ENCODE data around the gene CCPG1.
"Not testable (repeated sequence)": the region's sequence is repeated elsewhere in the genome, so short reads cannot be mapped to it uniquely, and the experiment has no call there.

Gene CCPG1

GRCh38 chr15:55417678-55418077 lies 9.5 kb upstream of the CCPG1 start:
- not testable (repeated sequence) for H3K9me3 ChIP-seq (ENCODE audit: control insufficient read depth, low read length); H3K4me1 ChIP-seq (ENCODE audit: control insufficient read depth, insufficient read depth, low read length); H3K4me3 ChIP-seq (ENCODE audit: insufficient read depth, low read depth, low read length); H3K27me3 ChIP-seq (ENCODE audit: control insufficient read depth, insufficient read depth, low read length, poor library complexity, severe bottlenecking); H3K36me3 ChIP-seq (ENCODE audit: control insufficient read depth, insufficient read depth, low read length); H3K27ac ChIP-seq (ENCODE audit: insufficient read depth, low read depth, low read length, poor library complexity, severe bottlenecking)
- WGBS, 2 experiments = 69 to 77% methylated on average over 8 of the region's 8 CpGs

GRCh38 chr15:55408976-55409375 lies 817 bp upstream of the CCPG1 start:
- H3K27me3 ChIP-seq (ENCODE audit: control insufficient read depth, insufficient read depth, low read length, poor library complexity, severe bottlenecking); H3K4me1 ChIP-seq (ENCODE audit: control insufficient read depth, insufficient read depth, low read length); H3K36me3 ChIP-seq (ENCODE audit: control insufficient read depth, insufficient read depth, low read length); H3K9me3 ChIP-seq (ENCODE audit: control insufficient read depth, low read length): not testable (repeated sequence)
- H3K27ac ChIP-seq (ENCODE audit: insufficient read depth, low read depth, low read length, poor library complexity, severe bottlenecking) = peak overlapping the region; percentile 90
- peak overlapping the region; percentile 84 for H3K4me3 ChIP-seq (ENCODE audit: insufficient read depth, low read depth, low read length)
- WGBS, 2 experiments = 81 to 90% methylated on average over 14 of the region's 14 CpGs

GRCh38 chr15:55407498-55408011 lies 604 bp downstream of the CCPG1 start:
- Histone ChIP-seq H3K4me1 (ENCODE audit: control insufficient read depth, insufficient read depth, low read length) (peaks cover 4% of the 10 kb centered on the region), H3K27ac (ENCODE audit: insufficient read depth, low read depth, low read length, poor library complexity, severe bottlenecking) (peak overlapping the region; percentile 91), H3K9me3 (ENCODE audit: control insufficient read depth, low read length) (no peaks in the 10 kb centered on the region), H3K36me3 (ENCODE audit: control insufficient read depth, insufficient read depth, low read length) (no peaks in the 10 kb centered on the region), H3K27me3 (ENCODE audit: control insufficient read depth, insufficient read depth, low read length, poor library complexity, severe bottlenecking) (no peaks in the 10 kb centered on the region), H3K4me3 (ENCODE audit: insufficient read depth, low read depth, low read length) (peak overlapping the region; percentile 84)
- 12 to 15% methylated on average over 20 of the region's 20 CpGs for WGBS, 2 experiments

- Histone ChIP-seq H3K36me3 (ENCODE audit: control insufficient read depth, insufficient read depth, low read length) (no peaks in the 10 kb centered on the region), H3K27me3 (ENCODE audit: control insufficient read depth, insufficient read depth, low read length, poor library complexity, severe bottlenecking) (no peaks in the 10 kb centered on the region), H3K27ac (ENCODE audit: insufficient read depth, low read depth, low read length, poor library complexity, severe bottlenecking) (no peak overlapping the region), H3K9me3 (ENCODE audit: control insufficient read depth, low read length) (no peaks in the 10 kb centered on the region), H3K4me1 (ENCODE audit: control insufficient read depth, insufficient read depth, low read length) (peaks cover 4% of the 10 kb centered on the region), H3K4me3 (ENCODE audit: insufficient read depth, low read depth, low read length) (no peak overlapping the region)
Observed at GRCh38 chr15:55403531-55403930, 4.6 kb downstream of the CCPG1 start.

GRCh38 chr15:55402707-55403106 lies 5.5 kb downstream of the CCPG1 start:
- Histone ChIP-seq H3K9me3 (ENCODE audit: control insufficient read depth, low read length) (no peaks in the 10 kb centered on the region), H3K27ac (ENCODE audit: insufficient read depth, low read depth, low read length, poor library complexity, severe bottlenecking) (no peak overlapping the region), H3K27me3 (ENCODE audit: control insufficient read depth, insufficient read depth, low read length, poor library complexity, severe bottlenecking) (peaks cover 4% of the 10 kb centered on the region), H3K4me1 (ENCODE audit: control insufficient read depth, insufficient read depth, low read length) (peaks cover 4% of the 10 kb centered on the region), H3K4me3 (ENCODE audit: insufficient read depth, low read depth, low read length) (no peak overlapping the region), H3K36me3 (ENCODE audit: control insufficient read depth, insufficient read depth, low read length) (no peaks in the 10 kb centered on the region)

GRCh38 chr15:55401786-55402246 lies 6.3 kb downstream of the CCPG1 start:
- Histone ChIP-seq H3K27me3 (ENCODE audit: control insufficient read depth, insufficient read depth, low read length, poor library complexity, severe bottlenecking) (peaks cover 4% of the 10 kb centered on the region), H3K36me3 (ENCODE audit: control insufficient read depth, insufficient read depth, low read length) (no peaks in the 10 kb centered on the region), H3K4me1 (ENCODE audit: control insufficient read depth, insufficient read depth, low read length) (no peaks in the 10 kb centered on the region), H3K4me3 (ENCODE audit: insufficient read depth, low read depth, low read length) (no peak overlapping the region), H3K27ac (ENCODE audit: insufficient read depth, low read depth, low read length, poor library complexity, severe bottlenecking) (no peak overlapping the region), H3K9me3 (ENCODE audit: control insufficient read depth, low read length) (no peaks in the 10 kb centered on the region)
- 87 to 90% methylated on average over 1 of the region's 1 CpG for WGBS, 2 experiments

- not testable (repeated sequence) for H3K27ac ChIP-seq (ENCODE audit: insufficient read depth, low read depth, low read length, poor library complexity, severe bottlenecking); H3K4me3 ChIP-seq (ENCODE audit: insufficient read depth, low read depth, low read length); H3K27me3 ChIP-seq (ENCODE audit: control insufficient read depth, insufficient read depth, low read length, poor library complexity, severe bottlenecking); H3K36me3 ChIP-seq (ENCODE audit: control insufficient read depth, insufficient read depth, low read length); H3K4me1 ChIP-seq (ENCODE audit: control insufficient read depth, insufficient read depth, low read length); H3K9me3 ChIP-seq (ENCODE audit: control insufficient read depth, low read length)
- WGBS, 2 experiments = 66 to 70% methylated on average over 8 of the region's 8 CpGs
Observed at GRCh38 chr15:55400050-55400449, 8.1 kb downstream of the CCPG1 start.

GRCh38 chr15:55398243-55398642 lies 9.9 kb downstream of the CCPG1 start:
- Histone ChIP-seq H3K4me1 (ENCODE audit: control insufficient read depth, insufficient read depth, low read length) (no peaks in the 10 kb centered on the region), H3K4me3 (ENCODE audit: insufficient read depth, low read depth, low read length) (no peak overlapping the region), H3K27ac (ENCODE audit: insufficient read depth, low read depth, low read length, poor library complexity, severe bottlenecking) (no peak overlapping the region), H3K27me3 (ENCODE audit: control insufficient read depth, insufficient read depth, low read length, poor library complexity, severe bottlenecking) (peaks cover 4% of the 10 kb centered on the region), H3K9me3 (ENCODE audit: control insufficient read depth, low read length) (no peaks in the 10 kb centered on the region), H3K36me3 (ENCODE audit: control insufficient read depth, insufficient read depth, low read length) (no peaks in the 10 kb centered on the region)
- WGBS, 2 experiments = 95 to 96% methylated on average over 5 of the region's 5 CpGs

- Histone ChIP-seq H3K9me3 (ENCODE audit: control insufficient read depth, low read length) (no peaks in the 10 kb centered on the region), H3K27me3 (ENCODE audit: control insufficient read depth, insufficient read depth, low read length, poor library complexity, severe bottlenecking) (peaks cover 4% of the 10 kb centered on the region), H3K4me3 (ENCODE audit: insufficient read depth, low read depth, low read length) (no peak overlapping the region), H3K36me3 (ENCODE audit: control insufficient read depth, insufficient read depth, low read length) (no peaks in the 10 kb centered on the region), H3K27ac (ENCODE audit: insufficient read depth, low read depth, low read length, poor library complexity, severe bottlenecking) (no peak overlapping the region), H3K4me1 (ENCODE audit: control insufficient read depth, insufficient read depth, low read length) (no peaks in the 10 kb centered on the region)
- WGBS, 2 experiments = 82 to 97% methylated on average over 1 of the region's 1 CpG
Observed at GRCh38 chr15:55394694-55395093, 13.5 kb downstream of the CCPG1 start.

- Histone ChIP-seq H3K27ac (ENCODE audit: insufficient read depth, low read depth, low read length, poor library complexity, severe bottlenecking) (no peak overlapping the region), H3K4me1 (ENCODE audit: control insufficient read depth, insufficient read depth, low read length) (no peaks in the 10 kb centered on the region), H3K9me3 (ENCODE audit: control insufficient read depth, low read length) (no peaks in the 10 kb centered on the region), H3K4me3 (ENCODE audit: insufficient read depth, low read depth, low read length) (no peak overlapping the region), H3K36me3 (ENCODE audit: control insufficient read depth, insufficient read depth, low read length) (no peaks in the 10 kb centered on the region), H3K27me3 (ENCODE audit: control insufficient read depth, insufficient read depth, low read length, poor library complexity, severe bottlenecking) (no peaks in the 10 kb centered on the region)
Observed at GRCh38 chr15:55389264-55389607, 18.9 kb downstream of the CCPG1 start.

- H3K27ac ChIP-seq (ENCODE audit: insufficient read depth, low read depth, low read length, poor library complexity, severe bottlenecking) = no peak overlapping the region
- no peaks in the 10 kb centered on the region for H3K9me3 ChIP-seq (ENCODE audit: control insufficient read depth, low read length)
- peaks cover 4% of the 10 kb centered on the region for H3K36me3 ChIP-seq (ENCODE audit: control insufficient read depth, insufficient read depth, low read length)
- no peak overlapping the region for H3K4me3 ChIP-seq (ENCODE audit: insufficient read depth, low read depth, low read length)
- H3K27me3 ChIP-seq (ENCODE audit: control insufficient read depth, insufficient read depth, low read length, poor library complexity, severe bottlenecking) = no peaks in the 10 kb centered on the region
- H3K4me1 ChIP-seq (ENCODE audit: control insufficient read depth, insufficient read depth, low read length) = no peaks in the 10 kb centered on the region
Observed at GRCh38 chr15:55387027-55387426, 21.1 kb downstream of the CCPG1 start.
